ENCODE measurements around the gene HDAC4. TPM values are rescaled to one million over a fixed set of nuclear protein-coding genes. Genes with fewer than 3 reads are reported as not detected.

Gene HDAC4
- total RNA-seq, 1 donor from 2014 or later, result 46.2 TPM

GRCh38 chr2:239068411-239068810, 332.4 kb downstream of the HDAC4 start:
- no peak overlapping the region for H3K27ac Mint-ChIP-seq
- TF ChIP-seq CTCF (IDR thresholded peaks at IDR 0.05; ENCODE audit: unreplicated experiment), result no peak
- H3K4me1 Mint-ChIP-seq (ENCODE audit: low read depth), result no peaks in the 10 kb centered on the region
- H3K4me3 Mint-ChIP-seq (ENCODE audit: low read depth), result no peak overlapping the region
- H3K27me3 Mint-ChIP-seq, result no peaks in the 10 kb centered on the region
- H3K9me3 Mint-ChIP-seq (ENCODE audit: low read depth), result no peaks in the 10 kb centered on the region
- H3K36me3 Mint-ChIP-seq (ENCODE audit: insufficient read depth), result peaks cover 11% of the 10 kb centered on the region
- DNase-seq (ENCODE audit: low spot score, unreplicated experiment), result no peak

GRCh38 chr2:239067196-239067865, 333.5 kb downstream of the HDAC4 start:
- Mint-ChIP-seq H3K9me3 (ENCODE audit: low read depth) (no peaks in the 10 kb centered on the region), H3K4me1 (ENCODE audit: low read depth) (no peaks in the 10 kb centered on the region), H3K27ac (no peak overlapping the region), H3K4me3 (ENCODE audit: low read depth) (no peak overlapping the region), H3K36me3 (ENCODE audit: insufficient read depth) (peaks cover 8% of the 10 kb centered on the region), H3K27me3 (no peaks in the 10 kb centered on the region)
- no peak for TF ChIP-seq CTCF (IDR thresholded peaks at IDR 0.05; ENCODE audit: unreplicated experiment)
- no peak for DNase-seq (ENCODE audit: low spot score, unreplicated experiment)

GRCh38 chr2:239066597-239066996, 334.2 kb downstream of the HDAC4 start:
- no peaks in the 10 kb centered on the region for H3K4me1 Mint-ChIP-seq (ENCODE audit: low read depth)
- no peaks in the 10 kb centered on the region for H3K27me3 Mint-ChIP-seq
- no peak overlapping the region for H3K4me3 Mint-ChIP-seq (ENCODE audit: low read depth)
- H3K9me3 Mint-ChIP-seq (ENCODE audit: low read depth), result no peaks in the 10 kb centered on the region
- no peak for TF ChIP-seq CTCF (IDR thresholded peaks at IDR 0.05; ENCODE audit: unreplicated experiment)
- H3K27ac Mint-ChIP-seq, result no peak overlapping the region
- DNase-seq (ENCODE audit: low spot score, unreplicated experiment), result no peak
- peaks cover 3% of the 10 kb centered on the region for H3K36me3 Mint-ChIP-seq (ENCODE audit: insufficient read depth)

GRCh38 chr2:239065962-239066361, 334.9 kb downstream of the HDAC4 start:
- Mint-ChIP-seq H3K9me3 (ENCODE audit: low read depth) (no peaks in the 10 kb centered on the region), H3K36me3 (ENCODE audit: insufficient read depth) (peaks cover 1% of the 10 kb centered on the region), H3K4me3 (ENCODE audit: low read depth) (no peak overlapping the region), H3K27me3 (no peaks in the 10 kb centered on the region), H3K4me1 (ENCODE audit: low read depth) (no peaks in the 10 kb centered on the region), H3K27ac (no peak overlapping the region)
- no peak for TF ChIP-seq CTCF (IDR thresholded peaks at IDR 0.05; ENCODE audit: unreplicated experiment)
- DNase-seq (ENCODE audit: low spot score, unreplicated experiment), result no peak

GRCh38 chr2:239065537-239065936, 335.3 kb downstream of the HDAC4 start:
- H3K4me3 Mint-ChIP-seq (ENCODE audit: low read depth), result no peak overlapping the region
- no peaks in the 10 kb centered on the region for H3K36me3 Mint-ChIP-seq (ENCODE audit: insufficient read depth)
- no peak for TF ChIP-seq CTCF (IDR thresholded peaks at IDR 0.05; ENCODE audit: unreplicated experiment)
- no peak for DNase-seq (ENCODE audit: low spot score, unreplicated experiment)
- H3K27ac Mint-ChIP-seq, result no peak overlapping the region
- no peaks in the 10 kb centered on the region for H3K9me3 Mint-ChIP-seq (ENCODE audit: low read depth)
- H3K4me1 Mint-ChIP-seq (ENCODE audit: low read depth), result no peaks in the 10 kb centered on the region
- H3K27me3 Mint-ChIP-seq, result no peaks in the 10 kb centered on the region
